Umbilical cord (tissue), 2 donors: Measurements from ENCODE around the gene TMEM135. TPM values are rescaled to one million over a fixed set of nuclear protein-coding genes. Genes with fewer than 3 reads are reported as not detected.

Experiments used
- DNase-seq: peaks from one replicate; pipeline ENCODE4 v3.0.0-alpha.2; 2015; ENCODE audit warnings: low spot score
- total RNA-seq: library from RNA; depleted of rRNA; stranded (reverse); fragments of >200 nt; gene quantifications from one replicate; pipeline ENCODE4 v1.2.3, GENCODE V29; 2014; ENCODE audit warnings: low replicate concordance; ENCODE audit not compliant: insufficient read depth

TMEM135 gene
- total RNA-seq, 1 donor from 2014 or later, result 14.7 TPM

- peak; percentile 9 for DNase-seq
These were observed 263.1 kb downstream of the TMEM135 start for GRCh38 chr11:87300640-87301380.

GRCh38 chr11:87301785-87302540, 264.2 kb downstream of the TMEM135 start:
- DNase-seq, result no peak

- no peak for DNase-seq
These were observed 266.7 kb downstream of the TMEM135 start for GRCh38 chr11:87304412-87304811.

- no peak for DNase-seq
These were observed 268.6 kb downstream of the TMEM135 start for GRCh38 chr11:87306262-87306851.

- DNase-seq, result no peak
These were observed 269.4 kb downstream of the TMEM135 start for GRCh38 chr11:87307101-87307500.

- no peak for DNase-seq
These were observed 277.5 kb downstream of the TMEM135 start for GRCh38 chr11:87315229-87315628.

- DNase-seq, result no peak
These were observed 278.8 kb downstream of the TMEM135 start for GRCh38 chr11:87316491-87316890.

- no peak for DNase-seq
These were observed 279.7 kb downstream of the TMEM135 start for GRCh38 chr11:87317441-87317840.

GRCh38 chr11:87320123-87320522, 282.4 kb downstream of the TMEM135 start:
- DNase-seq, result no peak

GRCh38 chr11:87322568-87322967, 284.8 kb downstream of the TMEM135 start:
- DNase-seq, result no peak

GRCh38 chr11:87323899-87324298, 286.2 kb downstream of the TMEM135 start:
- no peak for DNase-seq

- no peak for DNase-seq
These were observed 287.2 kb downstream of the TMEM135 start for GRCh38 chr11:87324817-87325489.

- DNase-seq, result no peak
These were observed 287.7 kb downstream of the TMEM135 start for GRCh38 chr11:87325490-87325872.

GRCh38 chr11:87326594-87326993, 288.9 kb downstream of the TMEM135 start:
- no peak for DNase-seq

GRCh38 chr11:87329172-87329571, 291.4 kb downstream of the TMEM135 start:
- no peak for DNase-seq

- DNase-seq, result no peak
These were observed 292.5 kb downstream of the TMEM135 start for GRCh38 chr11:87330187-87330601.

- no peak for DNase-seq
These were observed 293.5 kb downstream of the TMEM135 start for GRCh38 chr11:87331273-87331672.

- DNase-seq, result no peak
These were observed 300.4 kb downstream of the TMEM135 start for GRCh38 chr11:87338046-87338639.

GRCh38 chr11:87339416-87339815, 301.7 kb downstream of the TMEM135 start:
- DNase-seq, result no peak

GRCh38 chr11:87347441-87347840, 309.7 kb downstream of the TMEM135 start:
- no peak for DNase-seq

- DNase-seq, result no peak
These were observed 310.1 kb downstream of the TMEM135 start for GRCh38 chr11:87347854-87348253.

GRCh38 chr11:87351676-87352075, 313.9 kb downstream of the TMEM135 start:
- no peak for DNase-seq
